Fibroblast of lung (primary cell): ENCODE data around the gene ZNF512. TPM values are rescaled to one million over a fixed set of nuclear protein-coding genes. Genes with fewer than 3 reads are reported as not detected.
"Not testable (repeated sequence)": the region's sequence is repeated elsewhere in the genome, so short reads cannot be mapped to it uniquely, and the experiment has no call there.

Experiments
- DNase-seq, 2 donors: peaks; one replicate each; pipeline versions ENCODE4 v3.0.0 to v3.0.0-alpha.2; 2010; ENCODE audit warnings: low read depth in 2 of 2
- H2AFZ ChIP-seq: 2 replicates; pipeline ENCODE4 v1.5.1; 2012; ENCODE audit warnings: low read length, control low read depth, inconsistent platforms
- H3K27ac ChIP-seq: 2 replicates; pipeline ENCODE4 v1.5.1; 2011; ENCODE audit warnings: low read length, control low read depth; ENCODE audit not compliant: insufficient read depth
- H3K27me3 ChIP-seq: 2 replicates; pipeline ENCODE4 v1.5.1; 2011; ENCODE audit warnings: mild to moderate bottlenecking, low read length; ENCODE audit not compliant: control insufficient read depth, insufficient read depth
- H3K36me3 ChIP-seq: 2 replicates; pipeline ENCODE4 v1.5.1; 2011; ENCODE audit warnings: low read length; ENCODE audit not compliant: control insufficient read depth, insufficient read depth
- H3K4me1 ChIP-seq: 2 replicates; pipeline ENCODE4 v1.5.1; 2011; ENCODE audit warnings: low read length; ENCODE audit not compliant: control insufficient read depth, insufficient read depth; ENCODE audit errors: extremely low read depth
- H3K4me2 ChIP-seq: 2 replicates; pipeline ENCODE4 v1.5.1; 2011; ENCODE audit warnings: low read length, control low read depth; ENCODE audit not compliant: insufficient read depth; ENCODE audit errors: extremely low read depth
- H3K4me3 ChIP-seq, 4 experiments: fragments of 200-600 bp in 1 of 4; sonication (generic) in 1 of 4; replicated peaks in 1 of 4; 2 replicates each; pipeline ENCODE4 v1.5.1; 2011 to 2016; ENCODE audit warnings: low read length in 4 of 4, low read depth in 3 of 4, mild to moderate bottlenecking in 3 of 4, control low read depth in 2 of 4, inconsistent platforms in 1 of 4, mixed read lengths in 1 of 4; ENCODE audit not compliant: insufficient read depth in 1 of 4; ENCODE audit errors: control extremely low read depth in 1 of 4
- H3K79me2 ChIP-seq: 2 replicates; pipeline ENCODE4 v1.5.1; 2012; ENCODE audit warnings: mild to moderate bottlenecking, low read length, inconsistent platforms; ENCODE audit not compliant: control insufficient read depth, insufficient read depth
- H3K9ac ChIP-seq: 2 replicates; pipeline ENCODE4 v1.5.1; 2011; ENCODE audit warnings: mild to moderate bottlenecking, low read length, control low read depth; ENCODE audit not compliant: insufficient read depth
- H3K9me3 ChIP-seq: 2 replicates; pipeline ENCODE4 v1.5.1; 2012; ENCODE audit warnings: low read depth, low read length; ENCODE audit not compliant: control insufficient read depth, insufficient read depth
- H4K20me1 ChIP-seq: 2 replicates; pipeline ENCODE4 v1.5.1; 2011; ENCODE audit warnings: low read length; ENCODE audit not compliant: control insufficient read depth, insufficient read depth; ENCODE audit errors: extremely low read depth
- CTCF ChIP-seq, 2 donors: IDR thresholded peaks in 1 of 2; conservative IDR thresholded peaks in 1 of 2; 1 replicate in 1 of 2; 2 replicates in 1 of 2; pipeline ENCODE4 v1.5.1; 2011 to 2012; ENCODE audit warnings: low read length in 2 of 2, control low read depth in 1 of 2, inconsistent platforms in 1 of 2, low read depth in 1 of 2, mild to moderate bottlenecking in 1 of 2
- EZH2 ChIP-seq: IDR thresholded peaks from 2 replicates; pipeline ENCODE4 v1.5.1; 2012; ENCODE audit warnings: low read length, control low read depth, mild to moderate bottlenecking; ENCODE audit errors: missing control alignments
- polyA plus RNA-seq, 2 donors: library from polyadenylated mRNA; depleted of rRNA in 1 of 2; stranded (reverse) in 1 of 2; unstranded in 1 of 2; fragments of >200 nt; gene quantifications; 2 replicates each; pipeline ENCODE4 v1.2.1, GENCODE V29; 2011 to 2012; ENCODE audit warnings: missing spikeins in 1 of 2
- total RNA-seq: library from RNA; depleted of rRNA; stranded (reverse); fragments of >200 nt; gene quantifications from 2 replicates; pipeline ENCODE4 v1.2.1, GENCODE V29; 2014

The ZNF512 gene
- total and polyA plus RNA-seq, 2 donors (not counting 1 experiment from before 2014, with no cell fraction given): 23.6 to 36.6 TPM

- H3K4me1 ChIP-seq: no peaks in the 10 kb centered on the region
- H3K9ac ChIP-seq: no peak overlapping the region
- no peaks in the 10 kb centered on the region for H3K36me3 ChIP-seq
- H2AFZ ChIP-seq: no peak overlapping the region
- H3K4me2 ChIP-seq: no peak overlapping the region
- TF ChIP-seq CTCF (conservative IDR thresholded peaks at IDR 0.05 in 1 of 2, IDR thresholded peaks at IDR 0.05 in 1 of 2; ENCODE audit: low read depth in 1 of 2, low read length in 2 of 2) (no peak), EZH2 (no peak)
- peaks cover 8% of the 10 kb centered on the region for H3K79me2 ChIP-seq
- H3K27ac ChIP-seq: no peak overlapping the region
- H3K9me3 ChIP-seq: no peaks in the 10 kb centered on the region
- no peak overlapping the region for H3K4me3 ChIP-seq
- H4K20me1 ChIP-seq: no peaks in the 10 kb centered on the region
- H3K27me3 ChIP-seq: no peaks in the 10 kb centered on the region
- DNase-seq: no peak
These were observed 42.1 kb downstream of the ZNF512 start for GRCh38 chr2:27624943-27625342.

- DNase-seq, H3K9me3 ChIP-seq, H3K4me1 ChIP-seq, H3K79me2 ChIP-seq, H3K27ac ChIP-seq, H3K27me3 ChIP-seq, H3K4me3 ChIP-seq, H2AFZ ChIP-seq, H3K36me3 ChIP-seq, H4K20me1 ChIP-seq, H3K9ac ChIP-seq, H3K4me2 ChIP-seq: not testable (repeated sequence)
These were observed 43.5 kb downstream of the ZNF512 start for GRCh38 chr2:27626323-27626722.

- H3K9me3 ChIP-seq, H3K9ac ChIP-seq, H3K27me3 ChIP-seq, H3K79me2 ChIP-seq, H3K4me2 ChIP-seq, H3K4me3 ChIP-seq, H2AFZ ChIP-seq, H3K36me3 ChIP-seq, H3K4me1 ChIP-seq, H4K20me1 ChIP-seq: not testable (repeated sequence)
- DNase-seq: peak; percentile 12 to 27
- peak overlapping the region; percentile 21 for H3K27ac ChIP-seq
These were observed 44.1 kb downstream of the ZNF512 start for GRCh38 chr2:27626921-27627320.

GRCh38 chr2:27627963-27628766 lies 45.3 kb downstream of the ZNF512 start:
- H3K36me3 ChIP-seq: no peaks in the 10 kb centered on the region

More at GRCh38 chr2:27627963-27628766, 45.3 kb downstream of the ZNF512 start:
- Histone ChIP-seq H3K4me3 (peak overlapping the region; percentile 73 to 92 (median 88)), H3K27me3 (no peaks in the 10 kb centered on the region), H2AFZ (peak overlapping the region; percentile 53), H3K9ac (peak overlapping the region; percentile 91), H3K79me2 (peaks cover 8% of the 10 kb centered on the region), H3K4me1 (no peaks in the 10 kb centered on the region), H3K4me2 (peak overlapping the region; percentile 97), H3K27ac (peak overlapping the region; percentile 87), H3K9me3 (no peaks in the 10 kb centered on the region), H4K20me1 (no peaks in the 10 kb centered on the region)
- TF ChIP-seq EZH2 (no peak), CTCF (conservative IDR thresholded peaks at IDR 0.05 in 1 of 2, IDR thresholded peaks at IDR 0.05 in 1 of 2; ENCODE audit: low read depth in 1 of 2, low read length in 2 of 2) (no peak)
- peak; percentile 80 to 99 for DNase-seq
